Neural cell (in vitro differentiated cells): ENCODE results near the gene CBX8. TPM values are rescaled to one million over a fixed set of nuclear protein-coding genes. Genes with fewer than 3 reads are reported as not detected.

ENCODE experiments used
- H2AFZ ChIP-seq: fragments of 200-600, 300-800 bp; sonication (generic), shearing (Covaris generic); 2 replicates; pipeline ENCODE4 v1.6.0; 2014; ENCODE audit warnings: low read depth, mild to moderate bottlenecking, antibody characterized with exemption, low read length, moderate library complexity
- H3F3A ChIP-seq: fragments of 200-600 bp; shearing (Covaris generic); 2 replicates; pipeline ENCODE4 v1.6.1; 2016; ENCODE audit warnings: mild to moderate bottlenecking, moderate library complexity, mixed read lengths, antibody characterized with exemption, low read length; ENCODE audit not compliant: insufficient read depth, poor library complexity, severe bottlenecking
- H3K27ac ChIP-seq: fragments of 200-600, 300-800 bp; sonication (generic), shearing (Covaris generic); 2 replicates; pipeline ENCODE4 v1.5.1; 2014; ENCODE audit warnings: mild to moderate bottlenecking, low read length, moderate library complexity
- H3K27me3 ChIP-seq: fragments of 300-800, 200-600 bp; sonication (generic), shearing (Covaris generic); 2 replicates; pipeline ENCODE4 v1.6.0; 2014; ENCODE audit warnings: mild to moderate bottlenecking, low read depth, low read length, moderate library complexity; ENCODE audit not compliant: insufficient read depth
- H3K36me3 ChIP-seq: fragments of 300-800, 200-600 bp; sonication (generic), shearing (Covaris generic); 2 replicates; pipeline ENCODE4 v1.5.1; 2014; ENCODE audit warnings: mild to moderate bottlenecking, antibody characterized with exemption, low read length, moderate library complexity; ENCODE audit not compliant: insufficient read depth
- H3K4me2 ChIP-seq: fragments of 300-800, 200-600 bp; sonication (generic), shearing (Covaris generic); 2 replicates; pipeline ENCODE4 v1.6.0; 2014; ENCODE audit warnings: mild to moderate bottlenecking, low read length
- H3K4me3 ChIP-seq: fragments of 300-800, 200-600 bp; sonication (generic), shearing (Covaris generic); 2 replicates; pipeline ENCODE4 v1.5.1; 2014; ENCODE audit warnings: mild to moderate bottlenecking, low read length, moderate library complexity
- H3K79me2 ChIP-seq: fragments of 200-600 bp; shearing (Covaris generic); replicated peaks from 2 replicates; pipeline ENCODE4 v1.6.0; 2014; ENCODE audit warnings: mild to moderate bottlenecking, low read length, moderate library complexity; ENCODE audit not compliant: insufficient read depth
- H3K9ac ChIP-seq: fragments of 300-800, 200-600 bp; sonication (generic), shearing (Covaris generic); 2 replicates; pipeline ENCODE4 v1.6.1; 2016; ENCODE audit warnings: mild to moderate bottlenecking, low read length, mixed read lengths
- H3K9me2 ChIP-seq: fragments of 200-600 bp; shearing (Covaris generic); 2 replicates; pipeline ENCODE4 v1.6.1; 2016; ENCODE audit warnings: mild to moderate bottlenecking, low read length, mixed read lengths; ENCODE audit not compliant: insufficient read depth
- H3K9me3 ChIP-seq: fragments of 200-600, 300-800 bp; sonication (generic), shearing (Covaris generic); 2 replicates; pipeline ENCODE4 v1.6.1; 2016; ENCODE audit warnings: mild to moderate bottlenecking, mixed run types, low read length, moderate library complexity, mixed read lengths
- H4K20me1 ChIP-seq: fragments of 200-600 bp; shearing (Covaris generic); 2 replicates; pipeline ENCODE4 v1.6.1; 2016; ENCODE audit warnings: mild to moderate bottlenecking, mixed run types; ENCODE audit not compliant: insufficient read depth
- CTCF ChIP-seq: fragments of 450-650 bp; IDR thresholded peaks from 2 replicates; pipeline ENCODE4 v1.5.1; 2014; ENCODE audit warnings: antibody characterized with exemption, mild to moderate bottlenecking, moderate library complexity; ENCODE audit not compliant: poor library complexity, severe bottlenecking
- EP300 ChIP-seq: fragments of 450-650 bp; conservative IDR thresholded peaks from 2 replicates; pipeline ENCODE4 v1.6.1; 2014; ENCODE audit warnings: antibody characterized with exemption, mild to moderate bottlenecking, moderate library complexity; ENCODE audit not compliant: poor library complexity, severe bottlenecking
- EZH2 ChIP-seq: fragments of 200-600, 300-800 bp; shearing (Covaris generic), sonication (generic); IDR thresholded peaks from 2 replicates; pipeline ENCODE4 v1.6.1; 2014; ENCODE audit warnings: antibody characterized with exemption, low read length, borderline replicate concordance, mild to moderate bottlenecking; ENCODE audit not compliant: insufficient read depth, poor library complexity, severe bottlenecking
- MXI1 ChIP-seq: fragments of 450-650 bp; conservative IDR thresholded peaks from 2 replicates; pipeline ENCODE4 v1.6.1; 2014; ENCODE audit warnings: antibody characterized with exemption, mild to moderate bottlenecking; ENCODE audit not compliant: poor library complexity, severe bottlenecking
- POLR2AphosphoS5 ChIP-seq: IDR thresholded peaks from 2 replicates; pipeline ENCODE4 v1.6.1; 2012
- RAD21 ChIP-seq: fragments of 450-650 bp; conservative IDR thresholded peaks from 2 replicates; pipeline ENCODE4 v1.6.1; 2014; ENCODE audit warnings: antibody characterized with exemption, mild to moderate bottlenecking, moderate library complexity
- REST ChIP-seq: IDR thresholded peaks from 2 replicates; pipeline ENCODE4 v1.6.1; 2012; ENCODE audit warnings: borderline replicate concordance
- SMC3 ChIP-seq: fragments of 450-650 bp; conservative IDR thresholded peaks from 2 replicates; pipeline ENCODE4 v1.6.1; 2014; ENCODE audit warnings: antibody characterized with exemption, mild to moderate bottlenecking, moderate library complexity; ENCODE audit not compliant: poor library complexity
- TAF1 ChIP-seq: IDR thresholded peaks from 2 replicates; pipeline ENCODE4 v1.6.1; 2012; ENCODE audit warnings: low read depth
- polyA plus RNA-seq: library from polyadenylated mRNA; depleted of rRNA; stranded (reverse); fragments of >200 nt; gene quantifications from 2 replicates; pipeline ENCODE4 v1.2.3, GENCODE V29; 2014

The CBX8 gene
- polyA plus RNA-seq, 1 donor from 2014 or later: 15.4 TPM

GRCh38 chr17:79792984-79793923 lies 3.6 kb downstream of the CBX8 start:
- Histone ChIP-seq H3K9ac (peak overlapping the region; percentile 47), H3K27me3 (peaks cover 62% of the 10 kb centered on the region), H3F3A (peaks cover 9% of the 10 kb centered on the region), H3K36me3 (no peaks in the 10 kb centered on the region), H4K20me1 (peaks cover 26% of the 10 kb centered on the region), H3K27ac (no peak overlapping the region), H3K9me3 (no peaks in the 10 kb centered on the region), H2AFZ (no peak overlapping the region), H3K79me2 (peaks cover 30% of the 10 kb centered on the region), H3K9me2 (no peaks in the 10 kb centered on the region), H3K4me3 (peak overlapping the region; percentile 63), H3K4me2 (peak overlapping the region; percentile 62)
- TF ChIP-seq CTCF: no peak
- TF ChIP-seq TAF1: no peak
- no peak for TF ChIP-seq SMC3
- no peak for TF ChIP-seq POLR2AphosphoS5
- TF ChIP-seq REST: no peak
- no peak for TF ChIP-seq EZH2
- no peak for TF ChIP-seq RAD21
- no peak for TF ChIP-seq EP300
- TF ChIP-seq MXI1: no peak

GRCh38 chr17:79792341-79792871 lies 4.5 kb downstream of the CBX8 start:
- no peak overlapping the region for H2AFZ ChIP-seq
- no peaks in the 10 kb centered on the region for H3K36me3 ChIP-seq
- H3K9me3 ChIP-seq: no peaks in the 10 kb centered on the region
- H3K27me3 ChIP-seq: peaks cover 56% of the 10 kb centered on the region
- H4K20me1 ChIP-seq: peaks cover 26% of the 10 kb centered on the region
- peaks cover 30% of the 10 kb centered on the region for H3K79me2 ChIP-seq
- peaks cover 9% of the 10 kb centered on the region for H3F3A ChIP-seq
- peak overlapping the region; percentile 19 for H3K4me2 ChIP-seq
- peak overlapping the region; percentile 63 for H3K4me3 ChIP-seq
- TF ChIP-seq POLR2AphosphoS5 (peak; percentile 24), REST (no peak)
- H3K27ac ChIP-seq: no peak overlapping the region
- H3K9me2 ChIP-seq: no peaks in the 10 kb centered on the region
- no peak overlapping the region for H3K9ac ChIP-seq
